ENCODE results near the gene FGD6.

GRCh38 chr12:95107362-95107761, 109.9 kb downstream of the FGD6 start:
- TF ChIP-seq CTCF (IDR thresholded peaks at IDR 0.05) (no peak), POLR2A (IDR thresholded peaks at IDR 0.05) (no peak)

All from breast epithelium (tissue), 3 donors.